K562 (cell line): ENCODE results near the gene TBL1Y. TPM values are rescaled to one million over a fixed set of nuclear protein-coding genes. Genes with fewer than 3 reads are reported as not detected.

Source experiments
- ATAC-seq: fragments of 200-7000 bp; cut with Tn5 transposase; 3 replicates; pipeline ENCODE4 v1.9.1; 2020; ENCODE audit warnings: moderate library complexity
- BruUV-seq: library from RNA; stranded (reverse); fragments of 400-500 nt; replicated peaks from 2 replicates; lab custom pipeline; 2021; lab: Mats Ljungman, UMichigan
- CTCF ChIA-PET: fragments of 300-600 bp; formaldehyde crosslinking; extraction: SDS; loops from one replicate; lab custom pipeline; 2021; ENCODE audit warnings: low intra/inter-chr PET ratio; lab: Yijun Ruan, JAX
- POLR2A ChIA-PET: fragments of 300-600, 350-650 bp; sonication (Branson Sonifier 250); formaldehyde crosslinking; extraction: SDS; loops from one replicate; lab custom pipeline; 2021; ENCODE audit warnings: antibody characterized with exemption, inconsistent platforms; lab: Yijun Ruan, JAX
- DNase-seq, 4 experiments: peaks; one replicate each; pipeline versions ENCODE4 v3.0.0 to v3.0.0-alpha.2; 2011 to 2018; ENCODE audit warnings: low spot score in 3 of 4, mixed read lengths in 3 of 4; ENCODE audit errors: extremely low read depth in 1 of 4
- FAIRE-seq: peaks from 2 replicates; lab custom pipeline; 2011; peaks lifted over from hg19 to GRCh38; lab: Jason Lieb, UNC
- H2AFZ ChIP-seq: 2 replicates; pipeline ENCODE4 v1.6.0; 2011; ENCODE audit warnings: low read depth, low read length, control low read depth, inconsistent platforms
- H3K27ac ChIP-seq: fragments of 200-600 bp; 3 replicates; pipeline ENCODE4 v1.8.0; 2011; ENCODE audit warnings: low read depth, mild to moderate bottlenecking, control low read depth, inconsistent platforms, low read length, moderate library complexity, mixed read lengths; ENCODE audit errors: extremely low read depth
- H3K27me3 ChIP-seq, 2 experiments: fragments of 300-600 bp in 1 of 2; 2 replicates in 1 of 2; 3 replicates in 1 of 2; pipeline versions ENCODE4 v1.6.0 to v1.8.0; 2011; ENCODE audit warnings: inconsistent platforms in 2 of 2, low read length in 2 of 2, mild to moderate bottlenecking in 1 of 2, mixed read lengths in 1 of 2, moderate library complexity in 1 of 2; ENCODE audit not compliant: control insufficient read depth in 2 of 2, insufficient read depth in 2 of 2
- H3K36me3 ChIP-seq: fragments of 300-600 bp; 3 replicates; pipeline ENCODE4 v1.8.0; 2011; ENCODE audit warnings: mild to moderate bottlenecking, low read length, inconsistent platforms; ENCODE audit not compliant: control insufficient read depth, insufficient read depth
- H3K4me1 ChIP-seq, 2 experiments: fragments of 200-600 bp in 1 of 2; replicated peaks in 1 of 2; 2 replicates in 1 of 2; 3 replicates in 1 of 2; pipeline versions ENCODE4 v1.5.1 to v1.8.0; 2011; ENCODE audit warnings: inconsistent platforms in 2 of 2, low read length in 2 of 2, mild to moderate bottlenecking in 1 of 2, mixed read lengths in 1 of 2, moderate library complexity in 1 of 2; ENCODE audit not compliant: control insufficient read depth in 2 of 2, insufficient read depth in 2 of 2
- H3K4me2 ChIP-seq: 2 replicates; pipeline ENCODE4 v1.6.1; 2011; ENCODE audit warnings: low read length, control low read depth, inconsistent platforms, mixed read lengths; ENCODE audit not compliant: insufficient read depth
- H3K4me3 ChIP-seq: fragments of 200-600 bp; sonication (generic), shearing (Covaris generic); 2 replicates; pipeline ENCODE4 v1.5.1; 2016; ENCODE audit warnings: control low read depth, inconsistent platforms
- H3K79me2 ChIP-seq: fragments of 200-600 bp; 3 replicates; pipeline ENCODE4 v1.8.0; 2011; ENCODE audit warnings: low read length, inconsistent platforms; ENCODE audit not compliant: control insufficient read depth, insufficient read depth
- H3K9ac ChIP-seq, 2 experiments: 2 replicates each; pipeline versions ENCODE4 v1.6.0 to v1.6.1; 2011; ENCODE audit warnings: low read depth in 2 of 2, low read length in 2 of 2, control low read depth in 1 of 2, inconsistent platforms in 1 of 2, mild to moderate bottlenecking in 1 of 2, mixed read lengths in 1 of 2; ENCODE audit not compliant: insufficient read depth in 1 of 2
- H3K9me1 ChIP-seq: one replicate; pipeline ENCODE4 v1.6.0; 2011; ENCODE audit warnings: inconsistent platforms, mild to moderate bottlenecking, low read length, moderate library complexity; ENCODE audit not compliant: control insufficient read depth, insufficient read depth
- H3K9me3 ChIP-seq: replicated peaks from 2 replicates; pipeline ENCODE4 v1.5.1; 2011; ENCODE audit warnings: low read depth, low read length, inconsistent platforms; ENCODE audit not compliant: control insufficient read depth, insufficient read depth
- H4K20me1 ChIP-seq: replicated peaks from 2 replicates; pipeline ENCODE4 v1.6.1; 2011; ENCODE audit warnings: low read length, inconsistent platforms, mixed read lengths; ENCODE audit not compliant: control insufficient read depth, insufficient read depth
- E2F6 ChIP-seq, 2 experiments: IDR thresholded peaks; 2 replicates each; pipeline ENCODE4 v1.6.1; 2011; ENCODE audit warnings: borderline replicate concordance in 1 of 2, control low read depth in 1 of 2, low read depth in 1 of 2, low read length in 1 of 2, mild to moderate bottlenecking in 1 of 2, mixed read lengths in 1 of 2, moderate library complexity in 1 of 2; ENCODE audit not compliant: insufficient read depth in 1 of 2, insufficient read length in 1 of 2, poor library complexity in 1 of 2, severe bottlenecking in 1 of 2; ENCODE audit errors: extremely low read depth in 1 of 2
- HNRNPK ChIP-seq: fragments of 200-400 bp; formaldehyde crosslinking; IDR thresholded peaks from one replicate; pipeline ENCODE4 v1.6.1; 2018; ENCODE audit warnings: mild to moderate bottlenecking, low read depth, low read length; ENCODE audit not compliant: poor library complexity, severe bottlenecking
- KAT2B ChIP-seq: IDR thresholded peaks from one replicate; pipeline ENCODE4 v1.6.1; 2012; ENCODE audit warnings: low read depth, mild to moderate bottlenecking, control low read depth, inconsistent platforms, low read length, moderate library complexity
- KAT7 ChIP-seq: sonication (generic); formaldehyde crosslinking; IDR thresholded peaks from 2 replicates; pipeline ENCODE4 v1.8.0; 2022; ENCODE audit warnings: missing genetic modification reagents, mild to moderate bottlenecking, borderline replicate concordance
- KLF6 ChIP-seq: fragments of 250-450 bp; sonication (Bioruptor Pico); IDR thresholded peaks from 2 replicates; pipeline ENCODE4 v1.4.0; 2020; ENCODE audit warnings: mild to moderate bottlenecking, moderate library complexity, borderline replicate concordance
- NCOA4 ChIP-seq: fragments of 450-650 bp; IDR thresholded peaks from 2 replicates; pipeline ENCODE4 v1.6.1; 2018; ENCODE audit warnings: mild to moderate bottlenecking; ENCODE audit not compliant: partially characterized antibody
- NR0B1 ChIP-seq: fragments of 450-650 bp; IDR thresholded peaks from one replicate; pipeline ENCODE4 v1.6.1; 2018; ENCODE audit warnings: mild to moderate bottlenecking, moderate library complexity; ENCODE audit not compliant: partially characterized antibody
- PHTF2 ChIP-seq: fragments of 250-450 bp; sonication (Bioruptor Pico); IDR thresholded peaks from 2 replicates; pipeline ENCODE4 v1.5.0; 2021; ENCODE audit warnings: mild to moderate bottlenecking
- RFX5 ChIP-seq: IDR thresholded peaks from 2 replicates; pipeline ENCODE4 v1.6.1; 2011; ENCODE audit warnings: low read depth, mild to moderate bottlenecking, improper control_type of control experiment, low read length
- RNF2 ChIP-seq: sonication (generic); IDR thresholded peaks from 2 replicates; pipeline ENCODE4 v1.6.1; 2016
- USF2 ChIP-seq: sonication (generic); formaldehyde crosslinking; IDR thresholded peaks from 2 replicates; pipeline ENCODE4 v1.5.0; 2020; ENCODE audit warnings: missing genetic modification reagents
- ZBTB12 ChIP-seq: fragments of 250-450 bp; sonication (Bioruptor Pico); IDR thresholded peaks from 2 replicates; pipeline ENCODE4 v1.4.0; 2020
- ZHX1 ChIP-seq: fragments of 150-350 bp; conservative IDR thresholded peaks from 2 replicates; pipeline ENCODE4 v1.6.1; 2014; ENCODE audit warnings: low read length
- ZNF134 ChIP-seq: fragments of 250-450 bp; sonication (Bioruptor Pico); conservative IDR thresholded peaks from 2 replicates; pipeline ENCODE4 v1.4.0; 2020
- ZSCAN32 ChIP-seq: fragments of 450-650 bp; formaldehyde crosslinking; IDR thresholded peaks from 2 replicates; pipeline ENCODE4 v1.4.0; 2020; ENCODE audit warnings: mild to moderate bottlenecking, moderate library complexity
- WGBS: fragments of 100-300 bp; shearing (Covaris generic); methylation state at CpG from one replicate; pipeline ENCODE4 v1.1.6; 2016; ENCODE audit warnings: low coverage, mixed read lengths; ENCODE audit not compliant: insufficient coverage; ENCODE audit errors: missing lambda C conversion rate; 5-methylcytosine and 5-hydroxymethylcytosine counted together
- in situ Hi-C: fragments of 300-500 bp; cut with MboI; formaldehyde crosslinking; loops from 4 replicates; pipeline ENCODE4 v1.15.0; 2018; ENCODE audit warnings: inconsistent platforms, mixed read lengths
- intact Hi-C: fragments of 100-400 bp; cut with micrococcal nuclease; formaldehyde crosslinking; loops from 2 replicates; pipeline ENCODE4 v1.14.2; 2022
- polyA plus RNA-seq, 8 experiments: library from polyadenylated mRNA; depleted of rRNA in 4 of 8; stranded (reverse) in 5 of 8; unstranded in 3 of 8; fragments of >200 nt; fragmentation: Nextera tagmentation in 2 of 8; fragmentation: Illumina TruSeq in 1 of 8; extraction: Ambion mirVana in 2 of 8; extraction: Trizol in 1 of 8; gene quantifications; 2 replicates each; pipeline versions ENCODE4 v1.2.1 to v1.2.3, GENCODE V29; 2011 to 2014; ENCODE audit warnings: inconsistent platforms in 1 of 8, missing spikeins in 1 of 8
- total RNA-seq, 7 experiments: library from RNA; depleted of rRNA in 6 of 7; stranded (reverse); fragments of >200 nt in 6 of 7; fragmentation: Illumina TruSeq in 2 of 7; extraction: Trizol in 2 of 7; gene quantifications; 2 replicates each; pipeline versions ENCODE4 v1.2.1 to v1.2.3, GENCODE V29; 2011 to 2021; ENCODE audit warnings: low replicate concordance in 1 of 7

Gene TBL1Y
- total and polyA plus RNA-seq, 9 of the 15 experiments (the other 6 are each of a cell fraction or from before 2014, with no cell fraction given) = not detected

GRCh38 chrY:7097021-7097420, 186.5 kb downstream of the TBL1Y start:
- no peaks in the 10 kb centered on the region for H3K27me3 ChIP-seq
- no peaks in the 10 kb centered on the region for H4K20me1 ChIP-seq
- CTCF ChIA-PET = no interaction called here
- DNase-seq (no peak), FAIRE-seq (no peak), ATAC-seq (no peak)
- no peak overlapping the region for H2AFZ ChIP-seq
- POLR2A ChIA-PET = no interaction called here
- intact Hi-C loops = no loop called here
- WGBS = no CpG with 5 or more reads among the region's 3 CpGs
- no peaks in the 10 kb centered on the region for H3K79me2 ChIP-seq
- no peak overlapping the region for H3K4me2 ChIP-seq
- no peak overlapping the region for H3K4me3 ChIP-seq
- H3K9me1 ChIP-seq = no peaks in the 10 kb centered on the region
- no peaks in the 10 kb centered on the region for H3K4me1 ChIP-seq
- H3K9me3 ChIP-seq = no peaks in the 10 kb centered on the region
- no peaks in the 10 kb centered on the region for H3K36me3 ChIP-seq
- no TSS peak for BruUV-seq
- no peak overlapping the region for H3K9ac ChIP-seq
- no peak overlapping the region for H3K27ac ChIP-seq
- in situ Hi-C loops = no loop called here
- TF ChIP-seq ZBTB12 (CRISPR knock-in tag) (no peak), NCOA4 (no peak), E2F6 (IDR thresholded peaks at IDR 0.05; ENCODE audit: borderline replicate concordance in 1 of 2, extremely low read depth in 1 of 2, insufficient read depth in 1 of 2, insufficient read length in 1 of 2, low read depth in 1 of 2, low read length in 1 of 2, poor library complexity in 1 of 2, severe bottlenecking in 1 of 2) (no peak), KAT2B (no peak), RFX5 (no peak), KAT7 (CRISPR knock-in tag) (no peak), USF2 (CRISPR knock-in tag) (no peak), PHTF2 (CRISPR knock-in tag) (no peak), KLF6 (CRISPR knock-in tag) (no peak), ZHX1 (no peak), ZNF134 (no peak), HNRNPK (no peak), ZSCAN32 (CRISPR knock-in tag) (no peak), RNF2 (no peak), NR0B1 (no peak)
